WTC11 (cell line): ENCODE data around the gene TECR. TPM values are rescaled to one million over a fixed set of nuclear protein-coding genes. Genes with fewer than 3 reads are reported as not detected.

ENCODE experiments used
- ATAC-seq: fragments of 200-7000 bp; cut with Tn5 transposase; 2 replicates; pipeline ENCODE4 v1.10.0; 2021; ENCODE audit warnings: mild to moderate bottlenecking, moderate library complexity
- CTCF ChIA-PET: fragments of 300-600 bp; sonication (Branson Sonifier 250); formaldehyde crosslinking; loops from one replicate; lab custom pipeline; 2021; ENCODE audit warnings: antibody characterized with exemption; lab: Charles Lee
- POLR2A ChIA-PET: fragments of 350-600 bp; sonication (Branson Sonifier 250); formaldehyde crosslinking; loops from one replicate; lab custom pipeline; 2021; ENCODE audit warnings: antibody characterized with exemption; lab: Charles Lee
- DNase-seq: peaks from one replicate; pipeline ENCODE4 v3.0.0; 2021; ENCODE audit warnings: low spot score
- H3K27ac Mint-ChIP-seq: 2 replicates; pipeline ENCODE4 v1.8.0; 2021; ENCODE audit warnings: mixed read lengths
- H3K27me3 Mint-ChIP-seq: 2 replicates; pipeline ENCODE4 v1.8.0; 2021; ENCODE audit warnings: low read depth, mild to moderate bottlenecking, moderate library complexity, mixed read lengths
- H3K36me3 Mint-ChIP-seq: 2 replicates; pipeline ENCODE4 v1.8.0; 2021; ENCODE audit warnings: mixed read lengths
- H3K4me1 Mint-ChIP-seq: 2 replicates; pipeline ENCODE4 v1.8.0; 2022; ENCODE audit warnings: mixed read lengths
- H3K4me3 Mint-ChIP-seq: 2 replicates; pipeline ENCODE4 v1.8.0; 2021; ENCODE audit warnings: mild to moderate bottlenecking, moderate library complexity, mixed read lengths
- H3K9me3 Mint-ChIP-seq: 2 replicates; pipeline ENCODE4 v1.8.0; 2021; ENCODE audit warnings: mixed read lengths
- ATF1 ChIP-seq: sonication (generic); formaldehyde crosslinking; IDR thresholded peaks from 2 replicates; pipeline ENCODE4 v1.8.1; 2023; ENCODE audit warnings: mild to moderate bottlenecking, moderate library complexity, missing genetic modification reagents
- CREB1 ChIP-seq: sonication (generic); formaldehyde crosslinking; IDR thresholded peaks from 2 replicates; pipeline ENCODE4 v1.8.0; 2023; ENCODE audit warnings: mild to moderate bottlenecking, missing genetic modification reagents
- EMX1 ChIP-seq: fragments of 250-450 bp; sonication (Bioruptor Pico); IDR thresholded peaks from 2 replicates; pipeline ENCODE4 v1.8.0; 2021; ENCODE audit warnings: mild to moderate bottlenecking
- FOXJ3 ChIP-seq: sonication (generic); formaldehyde crosslinking; IDR thresholded peaks from 2 replicates; pipeline ENCODE4 v1.9.0; 2021; ENCODE audit warnings: missing genetic modification reagents, mild to moderate bottlenecking, borderline replicate concordance
- IRF2 ChIP-seq: sonication (generic); formaldehyde crosslinking; IDR thresholded peaks from 2 replicates; pipeline ENCODE4 v1.8.0; 2022; ENCODE audit warnings: low read depth, missing genetic modification reagents, borderline replicate concordance
- KAT7 ChIP-seq: sonication (generic); formaldehyde crosslinking; IDR thresholded peaks from 2 replicates; pipeline ENCODE4 v1.8.1; 2023; ENCODE audit warnings: missing genetic modification reagents, mild to moderate bottlenecking, borderline replicate concordance
- MLX ChIP-seq: sonication (generic); formaldehyde crosslinking; IDR thresholded peaks from 2 replicates; pipeline ENCODE4 v1.8.1; 2023; ENCODE audit warnings: mild to moderate bottlenecking, missing genetic modification reagents, moderate library complexity
- NR1H2 ChIP-seq: sonication (generic); formaldehyde crosslinking; IDR thresholded peaks from 2 replicates; pipeline ENCODE4 v1.9.0; 2021; ENCODE audit warnings: mild to moderate bottlenecking, moderate library complexity, missing genetic modification reagents
- NR2C2 ChIP-seq: sonication (generic); formaldehyde crosslinking; IDR thresholded peaks from 2 replicates; pipeline ENCODE4 v1.8.0; 2022; ENCODE audit warnings: mild to moderate bottlenecking, missing genetic modification reagents
- SMAD4 ChIP-seq: sonication (generic); formaldehyde crosslinking; IDR thresholded peaks from 2 replicates; pipeline ENCODE4 v1.8.0; 2022; ENCODE audit warnings: mild to moderate bottlenecking, missing genetic modification reagents
- ZNF281 ChIP-seq: sonication (generic); formaldehyde crosslinking; IDR thresholded peaks from 2 replicates; pipeline ENCODE4 v1.8.0; 2023; ENCODE audit warnings: mild to moderate bottlenecking, missing genetic modification reagents
- ZNF396 ChIP-seq: fragments of 250-450 bp; sonication (Bioruptor Pico); IDR thresholded peaks from 2 replicates; pipeline ENCODE4 v1.8.0; 2021; ENCODE audit warnings: mild to moderate bottlenecking, moderate library complexity, borderline replicate concordance
- ZNF416 ChIP-seq: fragments of 250-450 bp; sonication (Bioruptor Pico); IDR thresholded peaks from 2 replicates; pipeline ENCODE4 v1.9.0; 2021; ENCODE audit warnings: mild to moderate bottlenecking, inconsistent platforms
- total RNA-seq: library from RNA; stranded (reverse); gene quantifications from 3 replicates; pipeline ENCODE4 v1.2.3, GENCODE V29; 2021
- TF ChIP-seq, protein P1 (sequence below): sonication (generic); formaldehyde crosslinking; IDR thresholded peaks from 2 replicates; pipeline ENCODE4 v1.8.0; 2023; ENCODE audit warnings: missing genetic modification reagents
- TF ChIP-seq, protein P2 (sequence below): fragments of 250-450 bp; sonication (Bioruptor Pico); conservative IDR thresholded peaks from 2 replicates; pipeline ENCODE4 v1.9.0; 2021; ENCODE audit warnings: mild to moderate bottlenecking
- TF ChIP-seq, protein P3 (sequence below): sonication (generic); formaldehyde crosslinking; IDR thresholded peaks from 2 replicates; pipeline ENCODE4 v1.8.1; 2023; ENCODE audit warnings: mild to moderate bottlenecking, missing genetic modification reagents
- TF ChIP-seq, protein P4 (sequence below): sonication (generic); formaldehyde crosslinking; IDR thresholded peaks from 2 replicates; pipeline ENCODE4 v1.8.1; 2022; ENCODE audit warnings: missing genetic modification reagents, borderline replicate concordance
- TF ChIP-seq, protein P5 (sequence below): fragments of 250-450 bp; sonication (Bioruptor Pico); IDR thresholded peaks from 2 replicates; pipeline ENCODE4 v1.9.0; 2021; ENCODE audit warnings: mild to moderate bottlenecking
- TF ChIP-seq, protein P6 (sequence below): fragments of 250-450 bp; sonication (Bioruptor Pico); IDR thresholded peaks from 2 replicates; pipeline ENCODE4 v2.1.2; 2022; ENCODE audit warnings: mild to moderate bottlenecking, moderate library complexity

Gene TECR
- total RNA-seq, 1 experiment from 2014 or later, result 161 TPM

- Mint-ChIP-seq H3K4me1 (0 out of 2 replicates have a peak, but pooled peaks cover 2% of the 10 kb centered on the region), H3K9me3 (no peaks in the 10 kb centered on the region), H3K36me3 (peaks cover 41% of the 10 kb centered on the region), H3K4me3 (no peak overlapping the region), H3K27ac (no peak overlapping the region), H3K27me3 (no peaks in the 10 kb centered on the region)
- DNase-seq (no peak), ATAC-seq (no peak)
- ChIA-PET CTCF (interaction anchor here (0.6 to 2.2 kb wide), 8 partner anchors 8 to 391 kb away, joined by 3 to 11 read pairs (median 4); partner anchors contain the start of gene PKN1), POLR2A (no interaction called here)
- TF ChIP-seq CREB1 (CRISPR knock-in tag) (no peak), ZNF281 (CRISPR knock-in tag) (no peak)
Observed at GRCh38 chr19:14487370-14488125, 41.8 kb upstream of the TECR start.

DNA sequence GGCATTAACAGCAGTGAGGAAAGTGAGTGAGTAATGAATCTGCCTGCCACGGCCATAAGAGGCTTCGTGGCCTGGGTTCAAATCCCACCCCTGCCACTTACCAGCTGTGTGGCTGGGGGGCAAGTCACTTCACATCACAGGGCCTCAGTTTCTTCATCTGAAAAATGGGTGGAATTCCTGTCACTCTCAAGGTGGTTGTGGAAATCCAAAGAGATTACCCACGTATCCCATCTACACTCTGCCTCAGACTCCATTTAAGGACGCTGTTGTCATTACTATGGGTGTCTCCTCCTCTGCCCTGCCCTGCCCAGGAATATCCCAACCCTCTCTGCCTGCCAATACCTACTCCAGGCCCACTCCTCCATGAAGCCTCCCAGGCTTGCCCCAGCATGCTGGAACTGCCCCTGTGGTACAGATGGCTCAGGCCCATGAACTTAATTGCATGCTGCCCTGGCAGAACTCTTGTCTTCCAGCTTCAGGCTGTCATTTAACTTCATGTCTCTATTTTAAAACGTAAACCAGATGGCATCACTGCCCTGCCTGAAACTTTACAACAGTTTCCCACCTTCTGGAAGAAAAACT, 36.5 kb upstream of the TECR start:
- ChIA-PET POLR2A (interaction anchor here (0.7 kb wide), 1 partner anchor 20 kb away, joined by 3 read pairs; no protein-coding TSS in a partner anchor), CTCF (interaction anchor here (2.1 kb wide), 1 partner anchor 13 kb away, joined by 10 read pairs; no protein-coding TSS in a partner anchor)
- no peak for DNase-seq
- no peak for ATAC-seq
- Mint-ChIP-seq H3K36me3 (peaks cover 39% of the 10 kb centered on the region), H3K4me3 (no peak overlapping the region), H3K27ac (0 out of 2 replicates have a peak overlapping the region, but pooled peaks have one; percentile 43), H3K4me1 (peaks cover 21% of the 10 kb centered on the region), H3K9me3 (no peaks in the 10 kb centered on the region), H3K27me3 (no peaks in the 10 kb centered on the region)
- TF ChIP-seq NR2C2 (CRISPR knock-in tag) (no peak), ATF1 (CRISPR knock-in tag) (no peak), IRF2 (CRISPR knock-in tag) (no peak), KAT7 (CRISPR knock-in tag) (no peak), SMAD4 (no peak), ZNF416 (no peak), FOXJ3 (CRISPR knock-in tag) (no peak), EMX1 (CRISPR knock-in tag) (no peak), MLX (CRISPR knock-in tag) (no peak), ZNF396 (CRISPR knock-in tag) (no peak), NR1H2 (no peak)
- TF ChIP-seq, protein P1, sequence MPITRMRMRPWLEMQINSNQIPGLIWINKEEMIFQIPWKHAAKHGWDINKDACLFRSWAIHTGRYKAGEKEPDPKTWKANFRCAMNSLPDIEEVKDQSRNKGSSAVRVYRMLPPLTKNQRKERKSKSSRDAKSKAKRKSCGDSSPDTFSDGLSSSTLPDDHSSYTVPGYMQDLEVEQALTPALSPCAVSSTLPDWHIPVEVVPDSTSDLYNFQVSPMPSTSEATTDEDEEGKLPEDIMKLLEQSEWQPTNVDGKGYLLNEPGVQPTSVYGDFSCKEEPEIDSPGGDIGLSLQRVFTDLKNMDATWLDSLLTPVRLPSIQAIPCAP (CRISPR knock-in tag), result no peak
- TF ChIP-seq, protein P2, sequence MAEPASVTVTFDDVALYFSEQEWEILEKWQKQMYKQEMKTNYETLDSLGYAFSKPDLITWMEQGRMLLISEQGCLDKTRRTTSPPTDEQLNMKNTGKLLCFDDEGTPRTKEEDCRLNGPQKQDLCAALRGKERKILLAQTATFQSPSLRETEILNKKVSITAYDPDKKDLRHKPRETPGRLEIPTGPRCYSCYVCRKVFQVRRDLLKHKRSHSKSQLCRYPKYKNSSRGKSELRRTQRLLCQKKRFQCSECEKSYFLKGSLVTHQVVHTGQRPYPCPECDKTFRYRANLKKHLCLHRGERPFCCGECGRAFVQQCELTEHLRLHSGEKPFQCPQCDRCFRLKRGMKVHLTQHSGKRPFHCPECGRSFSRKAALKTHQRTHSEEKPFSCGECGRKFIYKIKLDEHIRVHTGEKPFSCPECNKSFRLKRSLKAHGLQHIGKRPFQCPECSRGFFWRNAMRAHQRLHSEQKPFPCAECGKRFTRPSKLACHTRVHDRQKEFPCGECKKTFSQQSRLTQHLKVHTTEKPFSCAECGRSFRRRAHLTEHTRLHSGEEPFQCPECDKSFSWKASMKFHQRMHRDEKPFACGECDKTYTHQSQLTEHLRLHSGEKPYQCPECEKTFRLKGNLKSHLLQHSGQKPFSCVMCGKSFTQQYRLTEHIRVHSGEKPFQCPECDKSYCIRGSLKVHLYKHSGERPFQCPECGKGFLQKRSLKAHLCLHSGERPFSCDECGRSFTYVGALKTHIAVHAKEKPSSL (CRISPR knock-in tag), result no peak
- TF ChIP-seq, protein P3, sequence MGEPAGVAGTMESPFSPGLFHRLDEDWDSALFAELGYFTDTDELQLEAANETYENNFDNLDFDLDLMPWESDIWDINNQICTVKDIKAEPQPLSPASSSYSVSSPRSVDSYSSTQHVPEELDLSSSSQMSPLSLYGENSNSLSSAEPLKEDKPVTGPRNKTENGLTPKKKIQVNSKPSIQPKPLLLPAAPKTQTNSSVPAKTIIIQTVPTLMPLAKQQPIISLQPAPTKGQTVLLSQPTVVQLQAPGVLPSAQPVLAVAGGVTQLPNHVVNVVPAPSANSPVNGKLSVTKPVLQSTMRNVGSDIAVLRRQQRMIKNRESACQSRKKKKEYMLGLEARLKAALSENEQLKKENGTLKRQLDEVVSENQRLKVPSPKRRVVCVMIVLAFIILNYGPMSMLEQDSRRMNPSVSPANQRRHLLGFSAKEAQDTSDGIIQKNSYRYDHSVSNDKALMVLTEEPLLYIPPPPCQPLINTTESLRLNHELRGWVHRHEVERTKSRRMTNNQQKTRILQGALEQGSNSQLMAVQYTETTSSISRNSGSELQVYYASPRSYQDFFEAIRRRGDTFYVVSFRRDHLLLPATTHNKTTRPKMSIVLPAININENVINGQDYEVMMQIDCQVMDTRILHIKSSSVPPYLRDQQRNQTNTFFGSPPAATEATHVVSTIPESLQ (CRISPR knock-in tag), result no peak
- TF ChIP-seq, protein P4, sequence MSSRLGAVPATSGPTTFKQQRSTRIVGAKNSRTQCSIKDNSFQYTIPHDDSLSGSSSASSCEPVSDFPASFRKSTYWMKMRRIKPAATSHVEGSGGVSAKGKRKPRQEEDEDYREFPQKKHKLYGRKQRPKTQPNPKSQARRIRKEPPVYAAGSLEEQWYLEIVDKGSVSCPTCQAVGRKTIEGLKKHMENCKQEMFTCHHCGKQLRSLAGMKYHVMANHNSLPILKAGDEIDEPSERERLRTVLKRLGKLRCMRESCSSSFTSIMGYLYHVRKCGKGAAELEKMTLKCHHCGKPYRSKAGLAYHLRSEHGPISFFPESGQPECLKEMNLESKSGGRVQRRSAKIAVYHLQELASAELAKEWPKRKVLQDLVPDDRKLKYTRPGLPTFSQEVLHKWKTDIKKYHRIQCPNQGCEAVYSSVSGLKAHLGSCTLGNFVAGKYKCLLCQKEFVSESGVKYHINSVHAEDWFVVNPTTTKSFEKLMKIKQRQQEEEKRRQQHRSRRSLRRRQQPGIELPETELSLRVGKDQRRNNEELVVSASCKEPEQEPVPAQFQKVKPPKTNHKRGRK (CRISPR knock-in tag), result no peak
- TF ChIP-seq, protein P5, sequence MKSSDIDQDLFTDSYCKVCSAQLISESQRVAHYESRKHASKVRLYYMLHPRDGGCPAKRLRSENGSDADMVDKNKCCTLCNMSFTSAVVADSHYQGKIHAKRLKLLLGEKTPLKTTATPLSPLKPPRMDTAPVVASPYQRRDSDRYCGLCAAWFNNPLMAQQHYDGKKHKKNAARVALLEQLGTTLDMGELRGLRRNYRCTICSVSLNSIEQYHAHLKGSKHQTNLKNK, result no peak
- TF ChIP-seq, protein P6, sequence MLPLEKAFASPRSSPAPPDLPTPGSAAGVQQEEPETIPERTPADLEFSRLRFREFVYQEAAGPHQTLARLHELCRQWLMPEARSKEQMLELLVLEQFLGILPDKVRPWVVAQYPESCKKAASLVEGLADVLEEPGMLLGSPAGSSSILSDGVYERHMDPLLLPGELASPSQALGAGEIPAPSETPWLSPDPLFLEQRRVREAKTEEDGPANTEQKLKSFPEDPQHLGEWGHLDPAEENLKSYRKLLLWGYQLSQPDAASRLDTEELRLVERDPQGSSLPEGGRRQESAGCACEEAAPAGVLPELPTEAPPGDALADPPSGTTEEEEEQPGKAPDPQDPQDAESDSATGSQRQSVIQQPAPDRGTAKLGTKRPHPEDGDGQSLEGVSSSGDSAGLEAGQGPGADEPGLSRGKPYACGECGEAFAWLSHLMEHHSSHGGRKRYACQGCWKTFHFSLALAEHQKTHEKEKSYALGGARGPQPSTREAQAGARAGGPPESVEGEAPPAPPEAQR, result no peak
